Measurements from ENCODE around the gene LARGE1. TPM values are rescaled to one million over a fixed set of nuclear protein-coding genes. Genes with fewer than 3 reads are reported as not detected.

Gene LARGE1
- total RNA-seq, 4 donors from 2014 or later: 24.9 to 51.0 (median 32.7) TPM

GRCh38 chr22:33917744-33918406 lies 2.4 kb downstream of the LARGE1 start:
- 62 to 67% methylated on average over 10 of the region's 10 CpGs for WGBS, 2 donors
- H3K4me3 ChIP-seq: peak overlapping the region in 1 of 4 donors; percentile 89

GRCh38 chr22:33914699-33915098 lies 5.6 kb downstream of the LARGE1 start:
- H3K27me3 ChIP-seq: no peaks in the 10 kb centered on the region
- DNase-seq (ENCODE audit: low spot score in 2 of 2): no peak
- H3K4me1 ChIP-seq: peaks cover 0 to 30% (median 5%) of the 10 kb centered on the region in 4 donors
- no peaks in the 10 kb centered on the region for H3K36me3 ChIP-seq
- H3K27ac ChIP-seq: no peak overlapping the region
- no peaks in the 10 kb centered on the region for H3K9me3 ChIP-seq
- WGBS, 2 donors: 90 to 96% methylated on average over 1 of the region's 1 CpG
- TF ChIP-seq, protein P1, sequence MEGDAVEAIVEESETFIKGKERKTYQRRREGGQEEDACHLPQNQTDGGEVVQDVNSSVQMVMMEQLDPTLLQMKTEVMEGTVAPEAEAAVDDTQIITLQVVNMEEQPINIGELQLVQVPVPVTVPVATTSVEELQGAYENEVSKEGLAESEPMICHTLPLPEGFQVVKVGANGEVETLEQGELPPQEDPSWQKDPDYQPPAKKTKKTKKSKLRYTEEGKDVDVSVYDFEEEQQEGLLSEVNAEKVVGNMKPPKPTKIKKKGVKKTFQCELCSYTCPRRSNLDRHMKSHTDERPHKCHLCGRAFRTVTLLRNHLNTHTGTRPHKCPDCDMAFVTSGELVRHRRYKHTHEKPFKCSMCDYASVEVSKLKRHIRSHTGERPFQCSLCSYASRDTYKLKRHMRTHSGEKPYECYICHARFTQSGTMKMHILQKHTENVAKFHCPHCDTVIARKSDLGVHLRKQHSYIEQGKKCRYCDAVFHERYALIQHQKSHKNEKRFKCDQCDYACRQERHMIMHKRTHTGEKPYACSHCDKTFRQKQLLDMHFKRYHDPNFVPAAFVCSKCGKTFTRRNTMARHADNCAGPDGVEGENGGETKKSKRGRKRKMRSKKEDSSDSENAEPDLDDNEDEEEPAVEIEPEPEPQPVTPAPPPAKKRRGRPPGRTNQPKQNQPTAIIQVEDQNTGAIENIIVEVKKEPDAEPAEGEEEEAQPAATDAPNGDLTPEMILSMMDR (IDR thresholded peaks at IDR 0.05): no peak
- no peak overlapping the region for H3K4me3 ChIP-seq

More at GRCh38 chr22:33917744-33918406, 2.4 kb downstream of the LARGE1 start:
- peak overlapping the region in 1 of 4 donors; percentile 16 for H3K27ac ChIP-seq
- no peak for DNase-seq (ENCODE audit: low spot score in 2 of 2)
- peaks cover 0 to 26% (median 5%) of the 10 kb centered on the region in 4 donors for H3K4me1 ChIP-seq
- no peaks in the 10 kb centered on the region for H3K27me3 ChIP-seq
- H3K9me3 ChIP-seq: no peaks in the 10 kb centered on the region
- TF ChIP-seq, protein P1 (IDR thresholded peaks at IDR 0.05): peak in 1 of 5 experiments; percentile 15
- no peak for TF ChIP-seq POLR2A (IDR thresholded peaks at IDR 0.05)
- no peaks in the 10 kb centered on the region for H3K36me3 ChIP-seq

DNA sequence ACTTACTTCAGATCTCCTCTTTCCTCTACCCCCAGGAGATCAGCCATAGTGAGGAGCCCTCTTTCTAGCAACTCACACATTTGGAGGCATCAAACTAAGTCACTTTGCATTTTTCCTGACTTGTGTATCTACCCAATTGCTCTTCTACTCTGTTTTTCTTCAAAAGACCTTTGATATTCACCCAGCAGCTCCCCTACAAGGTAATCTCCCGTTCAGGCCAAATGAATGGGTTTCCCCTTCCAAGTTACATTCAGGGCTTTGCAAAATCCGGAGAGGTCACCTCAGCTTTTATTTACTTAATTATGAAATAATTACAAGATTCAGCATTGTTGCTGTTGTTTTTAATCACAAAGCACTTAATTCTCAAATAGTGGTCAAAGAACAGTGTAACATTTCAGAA lies 6.1 kb downstream of the LARGE1 start:
- 84 to 93% methylated on average over 2 of the region's 2 CpGs for WGBS, 2 donors
- H3K36me3 ChIP-seq: no peaks in the 10 kb centered on the region
- no peak overlapping the region for H3K4me3 ChIP-seq
- peaks cover 0 to 30% (median 5%) of the 10 kb centered on the region in 4 donors for H3K4me1 ChIP-seq
- no peak overlapping the region for H3K27ac ChIP-seq
- TF ChIP-seq EP300 (IDR thresholded peaks at IDR 0.05) (no peak), POLR2A (IDR thresholded peaks at IDR 0.05) (no peak)
- TF ChIP-seq, protein P1 (IDR thresholded peaks at IDR 0.05): no peak
- H3K9me3 ChIP-seq: no peaks in the 10 kb centered on the region
- no peak for DNase-seq (ENCODE audit: low spot score in 2 of 2)
- H3K27me3 ChIP-seq: no peaks in the 10 kb centered on the region

- Histone ChIP-seq H3K4me1 (peaks cover 0 to 27% (median under 1%) of the 10 kb centered on the region in 4 donors), H3K36me3 (no peaks in the 10 kb centered on the region), H3K27me3 (no peaks in the 10 kb centered on the region), H3K4me3 (no peak overlapping the region), H3K27ac (no peak overlapping the region), H3K9me3 (no peaks in the 10 kb centered on the region)
- no peak for DNase-seq (ENCODE audit: low spot score in 2 of 2)
- TF ChIP-seq EP300 (IDR thresholded peaks at IDR 0.05): no peak
- TF ChIP-seq, protein P1 (IDR thresholded peaks at IDR 0.05): no peak
- 89 to 95% methylated on average over 4 of the region's 4 CpGs for WGBS, 2 donors
Measured at GRCh38 chr22:33913188-33913587, 7.1 kb downstream of the LARGE1 start.

DNA sequence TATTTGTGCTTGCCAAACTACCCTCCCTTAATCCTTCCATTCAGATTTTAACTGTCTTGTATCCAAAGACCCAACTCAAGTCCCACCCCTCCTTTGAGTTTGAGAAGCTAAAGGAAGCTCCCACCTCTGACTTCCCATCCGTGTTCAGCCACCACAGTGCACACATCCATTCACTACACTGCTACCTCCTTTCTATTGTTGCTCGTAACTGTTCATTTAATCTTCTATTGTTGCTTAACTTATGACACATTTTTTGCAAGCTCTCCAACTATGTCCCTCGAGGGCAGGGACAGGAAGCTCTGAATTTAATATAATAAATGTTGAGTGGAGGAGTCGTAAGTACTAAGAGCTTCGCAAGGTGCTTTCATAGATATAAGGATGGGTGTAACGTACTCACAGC lies 10.4 kb downstream of the LARGE1 start:
- TF ChIP-seq, protein P1 (IDR thresholded peaks at IDR 0.05): no peak
- no peak for TF ChIP-seq POLR2A (IDR thresholded peaks at IDR 0.05)
- no peak for TF ChIP-seq EP300 (IDR thresholded peaks at IDR 0.05)
- Histone ChIP-seq H3K9me3 (no peaks in the 10 kb centered on the region), H3K36me3 (no peaks in the 10 kb centered on the region), H3K4me1 (peaks cover 0 to 23% (median 0%) of the 10 kb centered on the region in 4 donors), H3K27ac (peak overlapping the region in 1 of 4 donors; percentile 48), H3K27me3 (no peaks in the 10 kb centered on the region), H3K4me3 (no peak overlapping the region)
- no peak for DNase-seq (ENCODE audit: low spot score in 2 of 2)
- WGBS, 2 donors: 82 to 83% methylated on average over 6 of the region's 6 CpGs

Measured in tibial nerve (tissue), 4 donors.